ENCODE results near the gene KDM8.

DNA sequence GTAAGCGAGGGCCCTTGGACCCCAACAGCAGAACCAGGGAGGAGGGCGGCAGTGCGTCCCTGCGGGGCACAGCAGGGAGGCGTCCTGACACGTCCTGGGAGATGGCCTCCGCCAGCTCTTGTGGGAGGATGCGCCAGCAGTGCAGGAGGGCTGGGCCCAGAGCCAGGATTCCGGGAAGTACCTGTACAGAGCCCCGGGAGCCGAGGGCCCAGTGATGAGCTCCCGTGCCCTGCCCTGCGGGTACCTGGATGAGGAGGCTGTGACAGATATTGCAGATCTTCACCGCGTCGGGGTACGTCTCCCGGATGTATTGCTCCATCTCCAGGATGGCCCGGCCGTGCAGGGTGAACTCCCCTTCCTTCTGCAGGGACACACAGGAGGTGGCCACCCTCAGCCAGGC, 23.1 kb downstream of the KDM8 start:
- TF ChIP-seq, protein P1, sequence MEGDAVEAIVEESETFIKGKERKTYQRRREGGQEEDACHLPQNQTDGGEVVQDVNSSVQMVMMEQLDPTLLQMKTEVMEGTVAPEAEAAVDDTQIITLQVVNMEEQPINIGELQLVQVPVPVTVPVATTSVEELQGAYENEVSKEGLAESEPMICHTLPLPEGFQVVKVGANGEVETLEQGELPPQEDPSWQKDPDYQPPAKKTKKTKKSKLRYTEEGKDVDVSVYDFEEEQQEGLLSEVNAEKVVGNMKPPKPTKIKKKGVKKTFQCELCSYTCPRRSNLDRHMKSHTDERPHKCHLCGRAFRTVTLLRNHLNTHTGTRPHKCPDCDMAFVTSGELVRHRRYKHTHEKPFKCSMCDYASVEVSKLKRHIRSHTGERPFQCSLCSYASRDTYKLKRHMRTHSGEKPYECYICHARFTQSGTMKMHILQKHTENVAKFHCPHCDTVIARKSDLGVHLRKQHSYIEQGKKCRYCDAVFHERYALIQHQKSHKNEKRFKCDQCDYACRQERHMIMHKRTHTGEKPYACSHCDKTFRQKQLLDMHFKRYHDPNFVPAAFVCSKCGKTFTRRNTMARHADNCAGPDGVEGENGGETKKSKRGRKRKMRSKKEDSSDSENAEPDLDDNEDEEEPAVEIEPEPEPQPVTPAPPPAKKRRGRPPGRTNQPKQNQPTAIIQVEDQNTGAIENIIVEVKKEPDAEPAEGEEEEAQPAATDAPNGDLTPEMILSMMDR (IDR thresholded peaks at IDR 0.05), result no peak
- TF ChIP-seq POLR2A (IDR thresholded peaks at IDR 0.05), result no peak
